Measurements from ENCODE around the gene IQGAP1. TPM values are rescaled to one million over a fixed set of nuclear protein-coding genes. Genes with fewer than 3 reads are reported as not detected.

Gene IQGAP1
- total and polyA plus RNA-seq, 2 of the 13 experiments (the other 11 are each of a cell fraction or from before 2014, with no cell fraction given): 29.5 to 37.9 TPM

GRCh38 chr15:90352107-90352893, 35.7 kb upstream of the IQGAP1 start, which contains the start of gene ZNF774 (continued):
- TF ChIP-seq TBX2 (CRISPR knock-in tag; IDR thresholded peaks at IDR 0.05; ENCODE audit: borderline replicate concordance) (peak; percentile 49; the same call in 1 of the 2 replicates), JUND (CRISPR knock-in tag; IDR thresholded peaks at IDR 0.05) (no peak), RXRA (CRISPR knock-in tag; IDR thresholded peaks at IDR 0.05) (no peak), KLF15 (CRISPR knock-in tag; IDR thresholded peaks at IDR 0.05; ENCODE audit: borderline replicate concordance) (no peak), MAZ (IDR thresholded peaks at IDR 0.05; ENCODE audit: borderline replicate concordance, low read depth, low read length) (no peak), MAZ (CRISPR knock-in tag; IDR thresholded peaks at IDR 0.05; ENCODE audit: low read depth) (no peak; the same call in 1 of the 2 replicates), CBFB (CRISPR knock-in tag; IDR thresholded peaks at IDR 0.05) (no peak), ZMAT3 (CRISPR knock-in tag; conservative IDR thresholded peaks at IDR 0.05) (peak; percentile 14; the same call in 1 of the 2 replicates), USF2 (IDR thresholded peaks at IDR 0.05; ENCODE audit: low read depth, low read length) (no peak), USF2 (CRISPR knock-in tag; IDR thresholded peaks at IDR 0.05; ENCODE audit: borderline replicate concordance) (no peak), PAX8 (CRISPR knock-in tag; IDR thresholded peaks at IDR 0.05; ENCODE audit: borderline replicate concordance) (no peak), ZNF282 (IDR thresholded peaks at IDR 0.05; ENCODE audit: partially characterized antibody) (no peak), MTA1 (CRISPR knock-in tag; IDR thresholded peaks at IDR 0.05; ENCODE audit: borderline replicate concordance) (0 out of 2 replicates have a peak, but pooled peaks have one; percentile 36), TEAD2 (CRISPR knock-in tag; IDR thresholded peaks at IDR 0.05) (no peak), ZNF704 (CRISPR knock-in tag; IDR thresholded peaks at IDR 0.05; ENCODE audit: borderline replicate concordance) (no peak), CREM (IDR thresholded peaks at IDR 0.05) (peak; percentile 60), CREM (CRISPR knock-in tag; IDR thresholded peaks at IDR 0.05) (no peak), BRD4 (CRISPR knock-in tag; IDR thresholded peaks at IDR 0.05) (no peak), SNRNP70 (IDR thresholded peaks at IDR 0.05; ENCODE audit: low read depth, low read length) (no peak), HMGXB4 (CRISPR knock-in tag; IDR thresholded peaks at IDR 0.05; ENCODE audit: borderline replicate concordance in 1 of 2, low read depth in 1 of 2) (peak in 1 of 2 experiments; percentile 35; a peak in 1 of 4 replicates), PHF20 (CRISPR knock-in tag; IDR thresholded peaks at IDR 0.05) (peak; percentile 63), SCMH1 (CRISPR knock-in tag; IDR thresholded peaks at IDR 0.05; ENCODE audit: borderline replicate concordance) (no peak), NR2F1 (CRISPR knock-in tag; IDR thresholded peaks at IDR 0.05) (no peak), ZNF446 (CRISPR knock-in tag; IDR thresholded peaks at IDR 0.05) (no peak), ZNF788 (CRISPR knock-in tag; IDR thresholded peaks at IDR 0.05; ENCODE audit: borderline replicate concordance) (no peak)

Measured in HepG2 (cell line).